B cell (primary cell): Measurements from ENCODE around the gene FOXL2NB.

Experiments used
- EZH2 ChIP-seq: IDR thresholded peaks from 2 replicates; pipeline ENCODE4 v1.6.1; 2012; ENCODE audit warnings: borderline replicate concordance, low read depth, mild to moderate bottlenecking, moderate library complexity, low read length; ENCODE audit not compliant: insufficient read depth, poor library complexity, severe bottlenecking
- TF ChIP-seq, protein P1 (sequence below): fragments of 200-600 bp; IDR thresholded peaks from one replicate; pipeline ENCODE4 v1.8.0; 2022; ENCODE audit warnings: antibody characterized with exemption, mild to moderate bottlenecking

DNA sequence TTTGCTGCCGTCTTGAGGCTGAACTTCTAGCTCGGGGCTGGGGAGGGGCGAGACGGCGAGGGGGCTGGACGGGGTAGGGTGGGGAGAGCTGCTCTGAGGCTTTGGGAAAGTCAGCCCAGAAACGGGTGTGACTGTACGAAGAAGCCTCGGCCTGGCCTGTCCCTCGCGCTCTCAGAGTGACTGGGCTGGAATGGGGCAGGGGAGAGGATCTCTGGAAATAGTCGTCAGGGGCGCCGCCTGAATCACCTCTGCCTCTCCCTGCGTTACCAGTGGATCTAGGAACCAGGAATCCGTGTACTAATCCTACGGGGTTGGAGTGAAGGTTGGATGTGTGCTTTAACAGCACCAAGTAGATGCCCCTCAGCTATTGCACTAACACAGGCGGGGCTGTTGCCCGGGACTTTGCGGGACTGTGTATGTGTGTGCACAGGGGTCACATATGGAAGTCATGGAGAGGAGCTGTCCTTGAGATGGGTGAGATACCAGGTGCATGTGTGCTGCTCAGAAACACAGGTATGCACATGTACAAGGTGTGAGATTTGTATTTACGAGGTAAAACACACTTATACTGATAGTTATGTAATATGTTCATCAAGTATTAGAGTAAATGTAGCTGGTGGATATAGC lies 591 bp downstream of the FOXL2NB start:
- TF ChIP-seq, protein P1, sequence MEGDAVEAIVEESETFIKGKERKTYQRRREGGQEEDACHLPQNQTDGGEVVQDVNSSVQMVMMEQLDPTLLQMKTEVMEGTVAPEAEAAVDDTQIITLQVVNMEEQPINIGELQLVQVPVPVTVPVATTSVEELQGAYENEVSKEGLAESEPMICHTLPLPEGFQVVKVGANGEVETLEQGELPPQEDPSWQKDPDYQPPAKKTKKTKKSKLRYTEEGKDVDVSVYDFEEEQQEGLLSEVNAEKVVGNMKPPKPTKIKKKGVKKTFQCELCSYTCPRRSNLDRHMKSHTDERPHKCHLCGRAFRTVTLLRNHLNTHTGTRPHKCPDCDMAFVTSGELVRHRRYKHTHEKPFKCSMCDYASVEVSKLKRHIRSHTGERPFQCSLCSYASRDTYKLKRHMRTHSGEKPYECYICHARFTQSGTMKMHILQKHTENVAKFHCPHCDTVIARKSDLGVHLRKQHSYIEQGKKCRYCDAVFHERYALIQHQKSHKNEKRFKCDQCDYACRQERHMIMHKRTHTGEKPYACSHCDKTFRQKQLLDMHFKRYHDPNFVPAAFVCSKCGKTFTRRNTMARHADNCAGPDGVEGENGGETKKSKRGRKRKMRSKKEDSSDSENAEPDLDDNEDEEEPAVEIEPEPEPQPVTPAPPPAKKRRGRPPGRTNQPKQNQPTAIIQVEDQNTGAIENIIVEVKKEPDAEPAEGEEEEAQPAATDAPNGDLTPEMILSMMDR = no peak
- no peak for TF ChIP-seq EZH2
